Thymus (tissue), 11 donors: ENCODE measurements around the gene CDK5R2. TPM values are rescaled to one million over a fixed set of nuclear protein-coding genes. Genes with fewer than 3 reads are reported as not detected.

Experiments
- DNase-seq, 9 donors: peaks; one replicate each; pipeline ENCODE4 v3.0.0-alpha.2; 2013; ENCODE audit warnings: low spot score in 9 of 9, low read depth in 6 of 9, missing footprints in 1 of 9
- H3K27ac ChIP-seq, 2 donors: one replicate each; pipeline ENCODE4 v1.5.1; 2013; ENCODE audit warnings: control low read depth in 1 of 2, low read depth in 1 of 2, low read length in 1 of 2, mild to moderate bottlenecking in 1 of 2, moderate library complexity in 1 of 2
- H3K27me3 ChIP-seq, 2 donors: one replicate each; pipeline ENCODE4 v1.5.1; 2013; ENCODE audit warnings: low read length in 1 of 2; ENCODE audit not compliant: control insufficient read depth in 2 of 2, insufficient read depth in 1 of 2
- H3K36me3 ChIP-seq, 2 donors: one replicate each; pipeline ENCODE4 v1.5.1; 2013; ENCODE audit warnings: low read length in 1 of 2, mild to moderate bottlenecking in 1 of 2, moderate library complexity in 1 of 2; ENCODE audit not compliant: control insufficient read depth in 2 of 2, insufficient read depth in 2 of 2
- H3K4me1 ChIP-seq, 2 donors: one replicate each; pipeline ENCODE4 v1.5.1; 2013; ENCODE audit warnings: low read length in 2 of 2; ENCODE audit not compliant: control insufficient read depth in 2 of 2, insufficient read depth in 2 of 2
- H3K4me3 ChIP-seq, 2 donors: one replicate each; pipeline ENCODE4 v1.5.1; 2013; ENCODE audit warnings: low read length in 2 of 2, control low read depth in 1 of 2, mild to moderate bottlenecking in 1 of 2
- H3K9me3 ChIP-seq, 2 donors: one replicate each; pipeline ENCODE4 v1.5.1; 2013; ENCODE audit warnings: low read length in 1 of 2, mild to moderate bottlenecking in 1 of 2; ENCODE audit not compliant: control insufficient read depth in 2 of 2, insufficient read depth in 1 of 2
- WGBS: extraction: QIAGEN DNeasy Blood & Tissue Kit; methylation state at CpG from one replicate; pipeline ENCODE4 v1.1.7; 2013; 5-methylcytosine and 5-hydroxymethylcytosine counted together
- polyA plus RNA-seq: library from polyadenylated mRNA; stranded (reverse); fragments of 200-250 nt; gene quantifications from one replicate; pipeline ENCODE4 v1.2.3, GENCODE V29; 2013
- total RNA-seq: library from RNA; stranded (reverse); fragments of 120-200 nt; gene quantifications from one replicate; pipeline ENCODE4 v1.2.4, GENCODE V29; 2013
- donor health status: healthy.

The CDK5R2 gene
- total and polyA plus RNA-seq, 2 donors: 0.16 TPM; not detected in 1

- H3K27ac ChIP-seq: no peak overlapping the region
- H3K9me3 ChIP-seq: peaks cover 0 to 5% of the 10 kb centered on the region in 2 donors
- 72% methylated on average over 4 of the region's 4 CpGs for WGBS
- H3K36me3 ChIP-seq: no peaks in the 10 kb centered on the region
- peaks cover 0 to 3% of the 10 kb centered on the region in 2 donors for H3K4me1 ChIP-seq
- no peak overlapping the region for H3K4me3 ChIP-seq
- H3K27me3 ChIP-seq: peaks cover 22 to 55% of the 10 kb centered on the region in 2 donors
- DNase-seq: no peak
Observed at GRCh38 chr2:218975060-218975777, 15.8 kb downstream of the CDK5R2 start.

- Histone ChIP-seq H3K4me1 (peaks cover 3 to 14% of the 10 kb centered on the region in 2 donors), H3K36me3 (no peaks in the 10 kb centered on the region), H3K27ac (no peak overlapping the region), H3K4me3 (no peak overlapping the region), H3K27me3 (peaks cover 62 to 85% of the 10 kb centered on the region in 2 donors), H3K9me3 (peaks cover 0 to 17% of the 10 kb centered on the region in 2 donors)
- WGBS: 5% methylated on average over 39 of the region's 39 CpGs
- DNase-seq: peak; percentile 43 to 83 (median 59)
Observed at GRCh38 chr2:218979846-218980734, 20.6 kb downstream of the CDK5R2 start.

DNA sequence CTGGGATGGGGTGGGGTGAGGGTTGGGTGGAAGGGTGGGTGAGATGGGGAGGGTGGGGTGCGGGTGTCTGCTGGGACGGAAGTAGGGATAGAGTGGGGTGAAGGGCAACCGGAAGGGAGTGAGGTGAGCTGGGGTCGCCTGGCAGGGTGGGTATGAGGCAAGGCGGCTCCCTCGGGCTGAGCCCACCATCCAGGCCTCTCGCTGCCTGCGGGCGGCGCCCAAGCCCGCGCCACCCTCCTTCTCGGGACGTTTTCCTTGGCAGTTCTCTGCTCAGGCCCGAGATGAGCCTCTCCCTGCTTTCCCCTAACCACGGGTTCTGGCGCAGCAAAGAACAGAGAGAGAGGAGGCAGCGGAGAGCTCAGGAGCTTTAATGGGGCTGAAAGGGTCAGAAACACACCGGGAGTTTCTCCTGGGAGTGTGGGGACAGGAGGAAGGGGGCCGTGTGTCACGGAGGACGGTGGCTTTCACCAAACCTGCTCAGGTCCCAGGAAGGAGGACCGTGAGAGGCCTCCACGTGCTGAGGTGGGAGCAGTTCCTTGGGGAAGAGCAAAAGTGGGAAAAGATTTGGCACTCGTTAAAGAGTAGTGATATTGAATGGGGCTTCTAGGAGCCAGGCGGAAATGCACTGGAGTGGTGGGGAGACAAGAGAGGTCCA, 21.4 kb downstream of the CDK5R2 start:
- peaks cover 3 to 14% of the 10 kb centered on the region in 2 donors for H3K4me1 ChIP-seq
- peaks cover 0 to 17% of the 10 kb centered on the region in 2 donors for H3K9me3 ChIP-seq
- H3K27me3 ChIP-seq: peaks cover 69 to 88% of the 10 kb centered on the region in 2 donors
- no peaks in the 10 kb centered on the region for H3K36me3 ChIP-seq
- 6% methylated on average over 26 of the region's 26 CpGs for WGBS
- no peak overlapping the region for H3K4me3 ChIP-seq
- no peak for DNase-seq
- no peak overlapping the region for H3K27ac ChIP-seq

GRCh38 chr2:218981390-218981880, 22.0 kb downstream of the CDK5R2 start:
- H3K36me3 ChIP-seq: no peaks in the 10 kb centered on the region
- H3K4me1 ChIP-seq: peaks cover 3 to 14% of the 10 kb centered on the region in 2 donors
- WGBS: 3% methylated on average over 46 of the region's 46 CpGs
- H3K27me3 ChIP-seq: peaks cover 71 to 94% of the 10 kb centered on the region in 2 donors
- H3K27ac ChIP-seq: no peak overlapping the region
- DNase-seq: no peak
- H3K9me3 ChIP-seq: peaks cover 0 to 17% of the 10 kb centered on the region in 2 donors
- H3K4me3 ChIP-seq: peak overlapping the region in 1 of 2 donors; percentile 5

DNA sequence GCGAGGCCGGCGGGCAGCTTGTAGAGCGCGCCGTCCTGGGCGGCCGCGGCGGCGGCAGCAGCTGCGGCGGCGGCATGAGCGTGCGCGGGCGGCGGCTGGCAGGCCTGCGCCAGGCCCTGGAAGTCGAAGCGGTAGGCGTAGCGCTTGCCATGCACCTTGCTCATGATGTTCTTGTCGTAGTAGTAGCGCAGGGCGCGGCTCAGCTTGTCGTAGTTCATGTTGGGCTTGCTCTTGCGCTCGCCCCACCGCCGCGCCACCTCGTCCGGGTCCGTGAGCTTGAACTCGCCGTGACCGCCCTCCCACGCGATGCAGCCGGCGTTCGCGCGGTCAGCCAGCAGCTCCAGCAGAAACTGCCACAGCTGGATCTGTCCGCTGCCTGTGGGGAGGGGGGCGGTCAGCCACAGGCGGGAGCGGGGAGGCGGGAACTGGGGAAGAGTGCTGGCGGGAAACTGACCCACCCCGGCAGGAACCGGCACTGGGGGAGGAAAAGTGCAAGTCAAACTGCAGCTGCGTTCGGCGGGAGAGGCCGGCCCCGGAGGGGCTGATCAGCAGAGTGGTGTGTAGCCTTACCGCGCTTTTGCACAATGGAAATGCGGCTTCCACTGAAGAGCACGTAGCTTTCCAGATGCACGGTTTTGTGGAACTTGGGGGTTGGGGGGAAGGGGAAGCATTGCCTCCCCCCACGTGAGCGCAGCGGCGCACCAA, 22.6 kb downstream of the CDK5R2 start:
- DNase-seq: no peak
- Histone ChIP-seq H3K27me3 (peaks cover 74 to 97% of the 10 kb centered on the region in 2 donors), H3K27ac (no peak overlapping the region), H3K4me3 (peak overlapping the region in 1 of 2 donors; percentile 5), H3K36me3 (no peaks in the 10 kb centered on the region), H3K9me3 (peaks cover 0 to 17% of the 10 kb centered on the region in 2 donors), H3K4me1 (peaks cover 3 to 14% of the 10 kb centered on the region in 2 donors)
- 2% methylated on average over 69 of the region's 69 CpGs for WGBS

DNA sequence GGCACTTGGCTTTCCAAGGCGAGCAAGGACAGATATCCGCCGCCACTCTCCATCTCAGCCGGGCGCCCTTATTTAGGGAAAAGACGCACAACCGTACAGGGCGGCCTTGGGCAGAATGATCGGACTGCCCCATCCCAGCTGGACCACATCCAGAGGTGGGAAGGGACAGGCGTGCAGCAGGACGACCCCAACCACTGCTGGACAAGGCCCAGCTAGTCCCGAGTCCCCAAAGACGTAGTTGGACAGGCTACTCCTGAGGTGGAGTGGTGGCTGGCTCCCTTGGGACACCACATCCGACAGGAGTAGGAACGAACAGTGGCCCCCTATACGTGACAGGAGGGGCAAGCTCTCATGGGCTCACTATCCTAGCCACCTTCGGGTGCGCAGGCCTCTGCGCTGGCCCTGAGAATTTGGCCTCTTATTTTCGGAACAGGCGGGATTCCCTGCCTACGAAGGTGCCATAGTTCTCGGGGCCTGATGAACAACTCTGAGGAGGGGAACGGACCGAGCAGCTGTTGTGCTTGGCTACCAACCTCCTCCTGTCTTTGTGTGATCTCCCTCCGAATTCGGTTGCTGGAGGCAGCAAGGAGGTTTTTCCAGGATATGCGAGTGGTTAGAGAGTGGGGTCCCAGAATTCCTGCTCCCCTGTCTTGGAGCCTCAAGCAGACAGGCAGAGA, 23.3 kb downstream of the CDK5R2 start:
- H3K27me3 ChIP-seq: peaks cover 78 to 98% of the 10 kb centered on the region in 2 donors
- peaks cover 3 to 14% of the 10 kb centered on the region in 2 donors for H3K4me1 ChIP-seq
- H3K36me3 ChIP-seq: no peaks in the 10 kb centered on the region
- 11% methylated on average over 28 of the region's 28 CpGs for WGBS
- no peak overlapping the region for H3K27ac ChIP-seq
- DNase-seq: no peak
- no peak overlapping the region for H3K4me3 ChIP-seq
- H3K9me3 ChIP-seq: peaks cover 0 to 17% of the 10 kb centered on the region in 2 donors

- DNase-seq: no peak
- Histone ChIP-seq H3K4me3 (no peak overlapping the region), H3K4me1 (peaks cover 3 to 14% of the 10 kb centered on the region in 2 donors), H3K9me3 (peaks cover 0 to 17% of the 10 kb centered on the region in 2 donors), H3K27ac (no peak overlapping the region), H3K36me3 (no peaks in the 10 kb centered on the region), H3K27me3 (peaks cover 78 to 99% of the 10 kb centered on the region in 2 donors)
- WGBS: 10% methylated on average over 23 of the region's 23 CpGs
Observed at GRCh38 chr2:218983263-218983933, 23.9 kb downstream of the CDK5R2 start.

GRCh38 chr2:218983934-218984238, 24.4 kb downstream of the CDK5R2 start:
- peaks cover 79 to 99% of the 10 kb centered on the region in 2 donors for H3K27me3 ChIP-seq
- peaks cover 0 to 17% of the 10 kb centered on the region in 2 donors for H3K9me3 ChIP-seq
- H3K4me1 ChIP-seq: peaks cover 3 to 14% of the 10 kb centered on the region in 2 donors
- no peak for DNase-seq
- H3K4me3 ChIP-seq: no peak overlapping the region
- WGBS: 7% methylated on average over 10 of the region's 10 CpGs
- H3K36me3 ChIP-seq: no peaks in the 10 kb centered on the region
- no peak overlapping the region for H3K27ac ChIP-seq
